HG02588 (cell line): ENCODE results near the gene NEK11.

ENCODE experiments used
- ATAC-seq: cut with Tn5 transposase; IDR thresholded peaks from one replicate; pipeline ENCODE4 v1.9.1; 2021; ENCODE audit warnings: mild to moderate bottlenecking, moderate library complexity; ENCODE audit not compliant: unreplicated experiment

NEK11 gene, protein sequence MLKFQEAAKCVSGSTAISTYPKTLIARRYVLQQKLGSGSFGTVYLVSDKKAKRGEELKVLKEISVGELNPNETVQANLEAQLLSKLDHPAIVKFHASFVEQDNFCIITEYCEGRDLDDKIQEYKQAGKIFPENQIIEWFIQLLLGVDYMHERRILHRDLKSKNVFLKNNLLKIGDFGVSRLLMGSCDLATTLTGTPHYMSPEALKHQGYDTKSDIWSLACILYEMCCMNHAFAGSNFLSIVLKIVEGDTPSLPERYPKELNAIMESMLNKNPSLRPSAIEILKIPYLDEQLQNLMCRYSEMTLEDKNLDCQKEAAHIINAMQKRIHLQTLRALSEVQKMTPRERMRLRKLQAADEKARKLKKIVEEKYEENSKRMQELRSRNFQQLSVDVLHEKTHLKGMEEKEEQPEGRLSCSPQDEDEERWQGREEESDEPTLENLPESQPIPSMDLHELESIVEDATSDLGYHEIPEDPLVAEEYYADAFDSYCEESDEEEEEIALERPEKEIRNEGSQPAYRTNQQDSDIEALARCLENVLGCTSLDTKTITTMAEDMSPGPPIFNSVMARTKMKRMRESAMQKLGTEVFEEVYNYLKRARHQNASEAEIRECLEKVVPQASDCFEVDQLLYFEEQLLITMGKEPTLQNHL

DNA sequence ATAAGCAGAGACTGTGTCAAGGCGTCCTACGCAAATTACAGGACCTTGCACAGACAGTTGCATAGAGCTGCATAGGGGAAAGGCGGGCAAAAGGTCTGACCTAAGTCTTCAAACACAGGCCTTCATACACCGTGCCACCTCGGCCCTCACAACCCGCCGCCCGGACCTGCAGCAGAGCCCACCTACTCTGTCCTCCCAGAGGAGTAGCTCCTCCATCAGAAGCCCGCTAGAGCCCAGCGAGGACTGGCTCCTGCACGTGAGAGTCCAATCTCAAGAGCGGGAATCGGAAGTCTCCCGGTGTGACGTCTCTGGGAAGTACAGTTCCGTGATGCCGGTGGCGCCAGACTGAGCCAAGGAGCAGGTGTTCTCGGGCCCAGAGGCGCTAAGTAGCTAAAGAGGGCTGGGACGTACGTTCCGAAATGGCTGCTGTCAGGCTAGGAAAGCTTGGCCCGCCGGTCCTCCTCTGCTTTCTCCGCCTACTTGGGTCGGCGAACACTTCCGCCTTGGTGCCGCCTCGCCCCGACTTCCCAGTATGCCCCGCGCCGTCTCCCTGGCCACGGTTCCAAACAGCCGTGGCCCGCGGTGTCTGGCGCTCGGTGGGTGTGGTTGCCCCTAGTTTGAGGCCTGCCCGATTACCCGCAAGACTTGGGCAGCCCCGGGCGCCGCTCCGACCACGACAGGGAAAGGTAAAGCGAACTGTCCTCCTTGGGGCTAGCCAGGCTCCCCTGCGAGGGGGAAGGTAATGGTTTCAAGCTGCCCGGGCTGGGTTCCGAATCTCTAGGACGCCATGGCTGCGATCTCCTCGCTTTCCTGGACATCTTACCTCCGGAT, at the start of gene NEK11, which contains the start of gene ASTE1:
NEK11 (plus strand) TSS at position 557 of the 831 bp plus-strand sequence. CDS start 2,832 bp downstream, outside the sequence.
ASTE1 (minus strand) TSS at position 505 of the 831 bp plus-strand sequence. CDS start 1,519 bp downstream, outside the sequence.
- ATAC-seq: peak; percentile 98

DNA sequence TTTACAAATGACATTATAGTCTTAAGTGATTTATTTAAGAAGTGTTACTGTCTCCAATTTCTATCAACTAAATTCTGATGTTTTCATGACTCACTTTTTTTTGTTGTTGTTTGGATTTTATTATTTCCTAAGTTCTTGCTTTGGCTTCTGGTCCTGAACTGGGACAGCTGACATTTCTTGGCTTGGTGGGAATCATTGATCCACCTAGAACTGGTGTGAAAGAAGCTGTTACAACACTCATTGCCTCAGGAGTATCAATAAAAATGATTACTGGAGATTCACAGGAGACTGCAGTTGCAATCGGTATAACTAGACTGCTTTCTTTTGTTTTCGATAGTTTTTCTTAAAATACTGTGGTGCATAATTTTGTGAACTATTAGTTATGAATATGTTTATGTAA, 47.6 kb upstream of the NEK11 start:
- no peak for ATAC-seq

DNA sequence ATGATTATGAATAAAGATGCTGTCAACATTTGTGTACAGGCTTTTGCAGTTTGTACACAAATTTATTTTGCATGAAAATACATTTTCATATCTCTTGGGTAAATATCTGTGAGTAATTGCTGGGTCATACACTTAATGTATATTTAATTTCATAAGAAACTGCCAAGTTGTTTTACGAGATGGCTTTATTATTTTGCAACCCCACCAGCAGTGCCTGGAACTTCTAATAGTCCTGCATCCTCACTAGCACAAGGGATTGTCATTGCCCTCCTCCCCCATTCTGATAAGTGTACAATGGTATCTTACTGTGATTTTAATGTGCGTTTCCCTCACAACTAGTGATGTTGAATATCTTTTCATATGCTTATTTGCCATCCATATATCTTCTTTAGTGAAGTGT, 45.2 kb upstream of the NEK11 start:
- ATAC-seq: no peak

DNA sequence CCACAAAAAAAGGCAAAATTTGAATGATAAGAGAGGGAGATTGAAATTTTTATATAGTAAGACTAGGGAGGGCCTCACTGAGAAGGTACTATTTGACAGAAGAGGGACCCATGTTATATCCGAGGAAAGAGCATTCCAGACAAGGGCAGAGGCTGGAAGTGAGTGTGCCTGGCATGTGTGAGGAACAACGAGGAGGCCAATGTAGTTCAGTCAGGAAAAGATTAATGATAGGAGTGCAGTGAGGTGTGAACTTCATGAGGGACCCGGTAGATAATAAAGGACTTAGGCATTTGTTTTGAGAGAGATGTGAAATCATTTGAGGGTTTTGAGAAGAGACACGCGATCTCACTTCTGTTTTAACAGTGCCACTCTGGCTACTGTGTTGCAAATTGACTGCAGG, 36.4 kb upstream of the NEK11 start:
- no peak for ATAC-seq

DNA sequence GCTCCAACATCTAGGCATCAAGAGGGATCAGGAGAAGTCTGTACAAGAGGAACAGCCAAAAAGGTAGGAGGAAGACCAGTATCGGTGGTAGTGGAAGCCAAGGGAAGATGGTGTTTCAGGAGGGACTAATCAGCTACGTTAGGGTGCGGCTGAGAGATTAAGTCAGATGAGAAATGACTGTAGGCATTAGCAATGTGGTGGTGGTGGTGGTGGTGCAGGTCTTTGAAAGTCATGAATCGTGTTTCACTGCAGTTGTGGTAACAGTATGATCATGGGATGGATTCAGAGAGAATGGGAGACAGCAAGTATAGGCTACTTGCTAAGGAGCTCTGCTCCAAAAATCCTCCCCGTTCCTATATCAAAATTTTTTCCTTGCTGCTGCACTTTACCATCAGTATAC, 35.6 kb upstream of the NEK11 start:
- no peak for ATAC-seq

DNA sequence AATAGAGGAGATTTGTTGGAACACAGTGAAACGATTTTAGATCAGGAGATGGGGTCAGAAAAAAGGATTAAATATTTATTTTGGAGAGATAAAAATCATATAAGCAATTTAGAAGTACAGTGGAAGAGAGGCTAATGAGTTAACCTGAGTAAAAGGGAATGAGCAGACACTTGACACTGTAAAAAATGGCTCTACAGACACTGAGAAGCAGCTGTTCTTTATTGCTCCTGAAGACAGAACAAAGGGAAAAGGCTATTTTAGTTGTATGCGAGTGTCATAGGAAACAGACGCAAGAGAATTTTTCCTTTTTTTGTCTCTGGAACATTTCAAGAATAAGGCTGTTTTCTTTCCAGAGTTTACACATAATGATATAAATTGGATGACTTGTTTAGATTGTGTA, 34.3 kb upstream of the NEK11 start:
- no peak for ATAC-seq

DNA sequence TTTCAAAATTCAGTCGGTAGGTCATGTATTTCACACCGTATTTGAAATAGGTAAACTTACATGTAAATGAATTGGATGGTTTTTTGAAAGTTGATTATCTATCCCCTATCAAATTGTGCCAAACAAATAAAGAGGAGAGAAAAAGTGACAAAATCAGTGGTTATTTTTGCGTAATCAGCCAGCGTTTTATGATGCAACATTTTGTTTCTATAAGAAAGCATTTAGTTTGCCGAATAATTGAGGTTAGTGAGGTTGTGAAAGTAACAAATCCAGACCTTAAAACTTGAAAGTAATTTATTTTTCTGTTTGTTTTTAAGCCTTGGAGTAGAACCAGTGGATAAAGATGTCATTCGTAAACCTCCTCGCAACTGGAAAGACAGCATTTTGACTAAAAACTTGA, 29.4 kb upstream of the NEK11 start:
- ATAC-seq: no peak

DNA sequence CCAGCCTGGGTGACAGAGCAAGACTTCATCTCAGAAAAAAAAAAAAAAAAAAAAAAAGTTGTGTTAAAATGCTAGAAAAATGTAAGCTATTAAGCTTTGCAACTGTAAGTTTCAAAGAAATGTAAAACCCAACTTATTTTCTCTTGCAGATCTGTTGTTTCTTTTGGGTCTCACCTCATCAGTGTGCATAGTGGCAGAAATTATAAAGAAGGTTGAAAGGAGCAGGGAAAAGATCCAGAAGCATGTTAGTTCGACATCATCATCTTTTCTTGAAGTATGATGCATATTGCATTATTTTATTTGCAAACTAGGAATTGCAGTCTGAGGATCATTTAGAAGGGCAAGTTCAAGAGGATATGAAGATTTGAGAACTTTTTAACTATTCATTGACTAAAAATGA, 25.6 kb upstream of the NEK11 start:
- no peak for ATAC-seq

DNA sequence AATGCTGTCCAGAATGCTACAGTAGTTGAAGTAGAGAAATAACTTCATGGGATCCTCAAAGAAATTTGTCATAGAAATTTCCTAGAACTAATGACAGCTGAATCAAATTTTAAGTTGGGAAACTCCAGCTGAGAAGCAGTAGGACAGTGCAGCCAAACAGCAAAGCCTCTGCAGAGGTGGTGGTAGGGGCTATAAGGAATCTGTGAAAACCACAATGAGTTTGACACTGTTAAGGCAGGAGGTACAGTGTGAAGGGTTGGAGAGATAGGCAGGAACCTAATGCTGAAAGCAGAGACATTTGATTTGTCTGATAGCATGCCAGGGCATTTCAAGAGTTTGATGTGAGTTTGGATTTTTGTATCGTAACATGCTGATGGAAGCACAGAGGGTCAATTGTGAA, 22.1 kb upstream of the NEK11 start:
- ATAC-seq: no peak

DNA sequence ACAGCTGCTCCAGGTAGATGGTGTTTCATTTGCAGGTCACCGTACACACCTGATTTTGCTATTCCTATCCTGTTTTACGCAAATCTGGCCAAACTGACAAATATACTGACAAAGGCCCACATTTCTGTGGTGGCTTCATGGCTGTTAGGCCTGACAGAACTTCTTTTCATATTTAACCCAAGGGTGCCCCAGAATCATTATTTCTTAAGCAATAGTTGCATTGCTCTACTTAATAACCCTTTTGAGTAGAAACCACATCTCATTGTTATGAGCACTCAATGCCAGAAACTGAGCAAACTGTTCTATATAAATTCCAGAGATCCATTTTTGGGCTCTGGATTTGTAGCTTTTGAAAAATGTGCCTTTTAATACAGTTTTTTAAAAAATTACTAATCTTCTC, 19.4 kb upstream of the NEK11 start:
- no peak for ATAC-seq

DNA sequence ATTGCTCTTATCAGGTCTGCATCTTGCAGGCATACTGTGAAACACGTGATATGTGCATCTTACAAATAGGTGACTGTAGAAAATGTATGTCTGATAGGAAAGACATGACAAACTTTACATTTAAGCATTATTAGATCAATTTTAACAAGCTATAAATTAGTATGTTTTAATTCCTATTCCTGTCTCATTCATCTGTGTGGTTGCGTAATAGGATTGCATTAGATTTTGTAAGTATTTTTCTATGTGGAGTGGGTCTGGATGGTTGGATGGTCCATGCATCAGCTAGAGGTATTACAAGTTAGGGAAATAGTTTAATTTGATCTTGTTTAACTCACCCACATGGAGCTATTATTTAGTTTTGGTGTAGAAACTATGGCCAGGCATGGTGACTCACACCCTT, 18.9 kb upstream of the NEK11 start:
- no peak for ATAC-seq

DNA sequence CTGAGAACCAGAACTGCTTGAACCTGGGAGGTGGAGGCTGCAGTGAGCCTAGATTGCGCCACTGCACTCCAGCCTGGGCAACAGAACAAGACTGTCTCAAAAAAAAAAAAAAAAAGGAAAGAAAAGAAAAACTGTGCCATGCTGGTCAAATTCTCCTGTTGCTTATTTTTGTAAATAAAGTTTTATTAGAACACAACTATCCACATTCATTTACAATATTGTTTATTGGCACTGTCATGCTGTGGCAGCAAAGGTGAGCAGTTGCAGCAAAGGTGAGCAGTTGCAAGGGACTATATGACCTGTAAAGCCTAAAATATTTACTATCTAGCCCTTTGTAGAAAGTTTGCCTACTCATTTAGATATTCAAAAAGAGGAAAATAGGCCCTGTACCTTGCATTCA, 18.4 kb upstream of the NEK11 start:
- ATAC-seq: no peak

DNA sequence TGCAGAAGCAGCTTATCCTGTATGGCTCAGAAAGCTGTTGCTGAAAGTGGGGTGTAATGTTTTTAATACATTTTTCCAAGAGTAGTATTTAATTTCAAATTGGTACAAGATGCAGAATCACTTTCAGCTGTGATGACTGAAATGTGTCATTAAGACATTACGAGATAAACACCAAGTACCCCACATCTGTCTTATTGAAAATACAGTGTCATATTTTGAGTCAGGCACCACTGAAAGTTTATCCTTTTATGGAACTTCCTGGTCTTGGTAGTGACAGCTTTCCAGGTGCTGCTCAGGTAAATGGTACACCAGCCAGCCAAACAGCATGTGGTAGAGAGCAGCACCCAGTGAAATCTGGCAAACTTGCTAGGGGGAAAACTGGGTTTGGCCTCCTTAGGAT, 17.0 kb upstream of the NEK11 start:
- no peak for ATAC-seq

DNA sequence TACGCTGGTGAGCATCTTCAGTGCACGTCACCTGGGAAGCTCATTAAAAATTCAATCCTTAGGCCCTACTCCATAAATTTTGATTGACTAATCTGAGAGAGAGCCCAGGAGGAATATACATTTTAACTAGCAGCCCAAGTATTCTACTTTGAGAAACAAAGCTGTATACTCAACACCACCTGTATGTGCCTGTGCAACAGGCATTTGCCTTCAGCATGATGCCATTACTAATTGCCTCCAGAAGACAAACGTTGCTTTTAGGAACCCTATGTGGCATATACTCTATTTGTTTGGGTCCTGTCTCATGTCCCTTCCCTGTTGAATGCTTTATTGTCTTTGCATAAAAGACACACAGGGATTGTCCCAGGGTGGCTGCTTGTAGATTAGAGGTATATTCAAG, 7.7 kb upstream of the NEK11 start:
- no peak for ATAC-seq

DNA sequence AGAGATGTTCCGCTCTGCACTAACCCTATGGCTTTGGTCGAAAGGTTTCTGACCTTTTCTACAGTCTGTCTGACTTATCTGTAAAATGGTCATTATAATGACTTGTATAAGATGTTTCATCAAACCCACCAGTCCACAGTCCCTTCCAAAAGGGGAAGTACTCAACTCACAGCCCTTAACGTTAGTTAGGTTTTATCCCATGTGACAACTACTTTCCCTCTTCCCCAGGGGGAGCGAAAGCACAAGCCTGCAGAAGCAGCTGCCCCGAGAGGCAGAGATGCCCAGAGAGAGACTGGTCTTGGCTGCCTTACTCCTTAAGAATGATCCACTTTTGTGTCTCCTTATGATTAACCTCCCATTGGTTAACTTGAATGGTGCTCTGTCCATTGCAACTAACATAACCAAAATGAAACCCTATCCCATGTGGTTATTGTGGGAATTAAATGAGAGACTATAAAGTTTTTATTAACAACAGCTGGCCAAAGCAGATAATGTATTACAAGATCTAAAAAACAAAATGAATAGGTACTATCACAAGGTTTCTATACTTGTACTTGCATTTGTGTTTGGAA, 6.5 kb upstream of the NEK11 start:
- ATAC-seq: no peak

DNA sequence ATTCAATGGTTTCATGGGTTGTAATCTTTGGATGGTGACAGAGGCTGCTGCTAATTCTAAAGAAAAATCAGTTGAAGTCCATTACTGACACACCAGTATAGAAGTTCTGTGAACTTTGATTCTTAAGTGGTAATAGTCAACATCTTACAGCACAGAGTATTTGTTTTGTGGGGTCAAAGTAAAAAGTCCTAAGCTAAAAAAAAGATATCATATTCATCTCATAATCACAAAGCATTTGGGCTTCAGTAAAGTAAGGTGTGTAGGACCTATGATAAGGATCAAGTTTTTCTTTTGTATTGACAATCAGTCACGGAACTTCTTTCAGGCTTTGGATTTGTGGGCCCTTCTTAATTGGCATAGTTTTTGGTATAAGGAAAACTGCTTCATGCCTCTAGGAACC, 1.1 kb upstream of the NEK11 start:
- no peak for ATAC-seq

DNA sequence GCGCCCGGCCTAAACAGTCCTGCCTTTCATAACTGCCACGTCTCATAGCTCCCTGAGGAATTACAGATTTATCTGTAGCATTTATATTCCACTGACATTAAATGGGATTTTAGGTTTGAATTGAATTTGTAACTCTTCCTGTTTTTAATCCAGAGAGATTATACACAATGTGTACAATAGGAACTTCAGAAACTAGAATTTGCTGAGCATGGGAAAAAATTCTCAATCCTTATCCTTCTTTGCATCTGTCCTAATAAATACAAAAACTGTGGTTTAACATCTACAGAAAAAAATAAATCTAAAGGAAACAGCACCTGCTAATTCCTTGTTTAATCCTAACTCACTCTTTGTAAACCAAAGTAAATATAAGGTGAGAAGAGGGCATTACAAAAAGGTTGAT, 2.2 kb downstream of the NEK11 start:
- no peak for ATAC-seq

DNA sequence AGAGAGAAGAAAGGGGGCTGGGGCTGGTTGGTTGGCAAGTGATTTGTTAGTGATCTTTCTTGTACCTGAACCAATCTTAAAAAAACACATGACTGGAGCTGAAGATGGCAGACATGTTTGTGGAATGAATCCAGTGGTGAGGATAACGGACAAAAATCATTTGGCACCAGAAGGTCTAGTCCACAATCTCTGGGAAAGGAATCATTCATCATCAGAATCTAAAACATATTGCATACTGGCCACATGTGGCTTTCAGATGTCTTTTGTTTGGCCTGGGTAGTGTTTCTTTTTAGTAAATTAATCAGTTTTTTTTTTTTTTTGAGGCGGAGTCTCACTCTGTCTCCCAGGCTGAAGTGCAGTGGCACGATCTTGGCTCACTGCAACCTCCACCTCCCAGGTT, 5.0 kb downstream of the NEK11 start:
- ATAC-seq: no peak

DNA sequence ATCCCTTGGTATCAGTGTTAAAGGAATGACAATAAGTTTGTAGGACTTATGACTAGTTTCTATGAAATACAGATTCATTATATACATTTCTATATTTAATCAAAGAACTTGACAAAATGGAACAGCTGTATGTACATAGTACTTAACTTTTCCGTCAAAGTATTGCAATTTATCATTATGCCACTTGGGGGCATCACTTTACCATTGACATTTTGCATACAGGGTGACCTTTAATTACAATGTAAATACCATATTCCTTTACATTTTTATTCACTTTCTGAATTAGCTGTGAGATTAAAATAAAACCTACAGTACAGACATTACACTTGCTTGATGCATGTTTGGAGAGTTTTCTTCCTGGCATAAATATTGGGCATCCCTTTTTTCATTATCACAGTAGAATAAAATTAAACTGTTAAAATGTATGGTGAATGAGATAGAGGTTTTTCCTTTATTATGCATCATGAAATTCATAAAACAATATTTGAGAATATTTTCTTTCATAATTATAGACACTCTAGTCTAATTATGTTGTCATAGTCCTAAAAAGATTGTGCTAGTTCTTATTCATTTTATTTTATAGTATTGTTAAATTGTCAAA, 6.9 kb downstream of the NEK11 start:
- no peak for ATAC-seq

DNA sequence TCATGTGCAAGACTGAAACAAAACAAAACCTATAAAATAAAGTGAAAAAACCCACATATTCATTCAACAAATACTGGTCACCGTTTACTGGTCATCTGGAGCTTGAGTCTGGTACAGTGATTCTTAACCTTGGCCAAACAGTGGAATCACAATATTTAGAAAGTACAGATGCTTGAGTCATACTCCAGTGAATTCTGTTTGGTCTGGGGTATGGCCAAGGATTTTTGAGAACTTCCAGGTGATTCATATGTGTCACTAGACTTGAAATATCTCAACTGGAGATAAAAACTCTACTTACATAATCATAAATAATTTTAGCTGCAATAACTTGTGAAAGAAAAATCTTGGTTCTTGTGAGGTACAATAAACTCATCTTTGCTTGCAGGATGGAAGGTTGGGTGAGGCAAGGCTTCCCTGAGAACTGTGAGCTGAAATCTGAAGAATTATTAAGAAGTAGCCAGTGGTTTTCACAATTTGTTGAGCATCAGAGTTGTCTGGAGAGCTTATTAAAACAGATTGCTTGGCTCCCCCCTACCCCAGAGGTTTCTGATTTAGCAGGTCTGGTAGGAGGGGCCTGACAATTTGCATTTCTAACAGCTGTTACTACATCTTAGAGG, 9.6 kb downstream of the NEK11 start:
- ATAC-seq: no peak
